Left cardiac atrium (tissue), 4 donors: Measurements from ENCODE around the gene PLSCR5. TPM values are rescaled to one million over a fixed set of nuclear protein-coding genes. Genes with fewer than 3 reads are reported as not detected.

Source experiments
- ATAC-seq, 2 donors: fragments of 200-7000 bp; cut with Tn5 transposase; one replicate each; pipeline ENCODE4 v1.9.1; 2020; ENCODE audit warnings: mild to moderate bottlenecking in 2 of 2, moderate library complexity in 2 of 2
- DNase-seq: peaks from one replicate; pipeline ENCODE4 v3.0.0-alpha.2; 2020
- intact Hi-C, 2 donors: fragments of 100-400 bp; cut with DNase I; formaldehyde crosslinking; loops; one replicate each; pipeline versions ENCODE4 v1.14.1 to v1.15.1; 2022 to 2023
- total RNA-seq, 2 donors: library from RNA; stranded (reverse); fragmentation: NEBNext Ultra II Directional; extraction: Animal tissue kit (Norgen Biotek cat#: 25700); gene quantifications; one replicate each; pipeline ENCODE4 v1.2.1, GENCODE V29; 2021
- donor health status: DM: no; HTN: yes; CAD: no.
- donor health status: DM: no; HTN: yes; CAD: no; lungs with severe emphysema.
- donor health status: DM: yes; HTN: yes; CAD: no.
- donor health status: Dilated cardiomyopathy.

The PLSCR5 gene
- total RNA-seq, 2 donors from 2014 or later, result not detected

DNA sequence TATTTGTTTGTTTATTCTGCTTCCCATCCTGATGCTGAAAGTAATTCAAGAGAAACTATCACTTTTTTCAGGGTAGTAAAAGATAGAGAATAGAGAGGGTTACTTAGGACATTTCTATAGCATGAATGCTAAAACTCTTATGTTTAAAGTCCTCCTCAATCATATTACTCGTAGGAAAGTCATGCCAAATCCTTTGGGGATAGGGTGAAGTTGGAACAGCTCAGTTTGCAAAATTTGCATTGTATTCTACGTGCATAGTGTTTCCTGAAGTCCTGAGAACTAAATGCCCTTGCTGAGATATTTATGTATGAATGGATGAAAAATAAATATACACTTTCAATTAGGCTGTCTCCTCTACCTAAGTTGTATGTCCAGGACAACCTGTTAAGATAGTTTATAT is 14.6 kb downstream of the PLSCR5 start:
- no peak for ATAC-seq
- DNase-seq, result no peak
- intact Hi-C loops, result no loop called here

- no peak for DNase-seq
- no peak for ATAC-seq
- intact Hi-C loops, result loop anchor here in 1 of 2 donors (10.0 kb wide), 1 partner anchor 255 kb away; no protein-coding TSS in a partner anchor
Measured at GRCh38 chr3:146589899-146590508, 15.1 kb downstream of the PLSCR5 start.

- intact Hi-C loops, result loop anchor here in 1 of 2 donors (10.0 kb wide), 1 partner anchor 250 kb away; no protein-coding TSS in a partner anchor
- DNase-seq (no peak), ATAC-seq (no peak)
Measured at GRCh38 chr3:146585156-146585555, 20.0 kb downstream of the PLSCR5 start.

GRCh38 chr3:146581951-146582467 is 23.1 kb downstream of the PLSCR5 start:
- DNase-seq (no peak), ATAC-seq (no peak)
- intact Hi-C loops, result loop anchor here in 1 of 2 donors (10.0 kb wide), 1 partner anchor 247 kb away; no protein-coding TSS in a partner anchor

DNA sequence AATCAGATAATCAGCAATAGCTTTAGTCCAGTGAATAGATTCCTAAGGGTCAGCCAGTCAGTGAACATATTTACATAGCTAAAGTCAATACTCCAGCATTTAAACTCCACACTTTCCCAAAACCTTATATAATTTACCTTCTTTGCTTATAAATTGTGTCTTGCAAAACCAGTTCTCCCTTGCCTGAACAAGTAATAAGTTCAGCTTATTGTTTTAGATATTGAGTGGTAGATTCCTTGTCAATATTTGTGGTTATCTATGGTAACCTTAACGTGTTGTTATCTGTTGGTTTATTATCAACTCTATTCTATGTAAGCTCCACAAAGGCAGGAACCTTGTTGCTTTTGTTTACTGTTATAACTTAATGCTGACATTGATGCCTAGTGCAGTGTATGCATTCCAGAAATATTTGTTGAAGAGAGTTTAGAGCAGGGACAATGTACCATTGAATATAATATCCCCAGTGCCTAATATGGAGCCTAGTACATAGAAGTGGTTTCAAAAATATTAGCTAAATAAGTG is 24.0 kb downstream of the PLSCR5 start:
- DNase-seq (no peak), ATAC-seq (no peak)
- intact Hi-C loops, result loop anchor here in 1 of 2 donors (10.0 kb wide), 1 partner anchor 246 kb away; no protein-coding TSS in a partner anchor

GRCh38 chr3:146577662-146578061 is 27.5 kb downstream of the PLSCR5 start:
- intact Hi-C loops, result loop anchor here (2.0 to 10.0 kb wide), 4 partner anchors 245 to 513 kb away; no protein-coding TSS in a partner anchor
- peak in 1 of 2 donors; percentile 55 for ATAC-seq
- no peak for DNase-seq

DNA sequence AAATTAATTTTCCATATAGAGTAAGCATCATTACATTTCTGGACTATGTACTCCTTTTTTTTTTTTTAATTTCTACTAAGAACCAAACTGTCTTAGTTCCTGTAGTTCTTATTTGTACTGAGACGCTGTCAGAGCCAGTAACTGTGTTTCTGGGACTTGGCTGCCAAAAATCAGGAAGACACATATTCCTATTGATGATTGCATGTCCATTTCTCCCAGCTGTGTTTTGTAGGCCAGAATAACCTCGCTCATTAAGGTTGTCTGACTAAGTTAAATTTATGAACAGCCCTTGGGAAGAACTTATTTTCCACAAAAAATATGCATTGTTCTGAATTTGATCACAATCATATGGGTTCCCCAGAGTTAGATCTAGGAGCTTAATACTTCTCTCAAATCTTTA is 29.5 kb downstream of the PLSCR5 start:
- DNase-seq (no peak), ATAC-seq (no peak)
- intact Hi-C loops, result loop anchor here (2.0 to 10.0 kb wide), 4 partner anchors 243 to 511 kb away; no protein-coding TSS in a partner anchor

DNA sequence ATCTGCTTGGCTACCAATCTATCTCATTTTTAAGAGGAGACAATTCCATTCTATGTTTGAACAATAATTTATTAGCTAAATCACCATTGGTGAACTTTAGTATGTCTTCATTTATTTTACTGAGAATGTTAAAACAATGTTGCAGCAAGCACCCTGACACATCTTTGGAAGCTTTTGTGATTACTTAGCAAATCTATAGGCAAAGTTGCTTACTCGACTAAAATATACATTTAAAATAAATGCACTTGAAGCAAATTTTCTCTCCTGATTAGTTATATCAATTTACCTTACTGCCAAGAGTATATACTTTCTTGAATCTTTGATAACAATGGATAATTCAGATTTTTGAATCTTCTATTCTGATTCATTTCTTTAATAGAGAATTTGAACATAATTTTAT is 31.0 kb downstream of the PLSCR5 start:
- intact Hi-C loops, result loop anchor here (10.0 kb wide), 2 partner anchors 359 to 509 kb away; no protein-coding TSS in a partner anchor
- ATAC-seq (no peak), DNase-seq (no peak)

DNA sequence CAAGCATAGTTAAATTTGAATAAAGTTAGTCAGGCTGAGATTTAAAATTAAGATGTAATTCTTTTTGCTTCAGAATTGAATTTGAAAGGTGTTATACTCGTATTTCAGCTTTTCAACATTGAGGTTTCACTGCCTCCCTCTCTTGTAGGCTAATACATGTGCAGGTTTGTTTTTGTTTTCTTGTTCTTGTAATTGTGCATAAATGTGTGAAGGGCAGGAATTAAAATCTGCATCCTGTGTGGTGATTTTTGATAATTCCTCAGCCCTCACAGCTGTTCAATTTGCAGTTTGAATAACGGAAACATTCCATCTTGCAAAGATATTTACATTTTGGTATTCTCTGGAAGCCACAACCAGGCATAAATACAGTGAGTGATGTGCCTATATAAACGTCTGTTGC is 35.8 kb downstream of the PLSCR5 start:
- DNase-seq, result no peak
- no peak for ATAC-seq
- intact Hi-C loops, result no loop called here

DNA sequence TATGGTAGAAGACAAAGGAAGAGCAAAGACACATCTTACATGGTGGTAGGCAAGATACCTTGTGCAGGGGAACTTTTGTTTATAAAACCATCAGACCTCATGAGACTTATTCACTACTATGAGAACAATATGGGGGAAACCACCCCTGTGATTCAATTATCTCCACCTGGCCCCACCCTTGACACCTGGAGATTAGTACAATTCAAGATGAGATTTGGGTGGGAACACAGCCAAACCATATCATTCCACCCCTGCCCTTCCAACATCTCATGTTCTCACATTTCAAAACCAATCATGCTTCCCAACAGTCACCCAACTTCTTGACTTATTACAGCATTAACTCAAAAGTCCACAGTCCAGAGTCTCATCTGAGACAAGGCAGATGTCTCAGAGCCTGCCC is 39.0 kb downstream of the PLSCR5 start:
- intact Hi-C loops, result no loop called here
- ATAC-seq, result no peak
- DNase-seq, result no peak

DNA sequence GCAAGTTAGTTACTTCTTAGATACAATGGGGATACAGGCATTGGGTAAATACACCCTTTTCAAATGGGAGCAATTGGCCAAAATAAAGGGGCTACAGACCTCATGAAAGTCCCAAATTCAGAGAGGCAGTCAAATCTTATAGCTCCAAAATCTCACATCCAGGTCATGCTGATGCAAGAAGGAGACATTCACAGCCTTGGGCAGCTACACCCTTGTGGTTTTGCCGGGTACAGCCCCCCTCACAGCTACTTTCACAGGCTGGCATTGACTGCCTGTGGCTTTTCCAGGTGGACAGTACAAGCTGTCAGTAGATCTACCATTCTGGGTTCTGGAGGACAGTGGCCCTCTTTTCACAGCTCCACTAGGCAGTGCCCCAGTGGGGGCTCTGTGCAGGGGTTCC is 43.3 kb downstream of the PLSCR5 start:
- DNase-seq (no peak), ATAC-seq (no peak)
- intact Hi-C loops, result no loop called here

DNA sequence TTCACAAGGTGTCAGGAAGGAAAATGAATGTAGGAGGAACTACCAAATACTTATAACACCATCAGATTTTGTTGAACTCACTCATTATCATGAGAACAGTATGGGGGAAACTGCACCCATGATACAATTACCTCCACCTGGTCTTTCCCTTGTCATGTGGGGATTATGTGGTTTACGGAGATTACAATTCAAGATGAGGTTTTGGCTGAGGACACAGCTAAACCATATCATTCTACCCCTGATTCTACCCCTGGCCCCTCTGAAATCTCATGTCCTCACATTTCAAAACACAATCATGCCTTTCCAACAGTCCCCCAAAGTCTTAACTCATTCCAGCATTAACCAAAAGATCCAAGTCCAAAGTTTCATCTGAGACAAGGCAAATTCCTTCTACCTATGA is 43.7 kb downstream of the PLSCR5 start:
- intact Hi-C loops, result no loop called here
- ATAC-seq (no peak), DNase-seq (no peak)

GRCh38 chr3:146560678-146561077 is 44.5 kb downstream of the PLSCR5 start:
- intact Hi-C loops, result no loop called here
- DNase-seq, result no peak
- ATAC-seq, result no peak

DNA sequence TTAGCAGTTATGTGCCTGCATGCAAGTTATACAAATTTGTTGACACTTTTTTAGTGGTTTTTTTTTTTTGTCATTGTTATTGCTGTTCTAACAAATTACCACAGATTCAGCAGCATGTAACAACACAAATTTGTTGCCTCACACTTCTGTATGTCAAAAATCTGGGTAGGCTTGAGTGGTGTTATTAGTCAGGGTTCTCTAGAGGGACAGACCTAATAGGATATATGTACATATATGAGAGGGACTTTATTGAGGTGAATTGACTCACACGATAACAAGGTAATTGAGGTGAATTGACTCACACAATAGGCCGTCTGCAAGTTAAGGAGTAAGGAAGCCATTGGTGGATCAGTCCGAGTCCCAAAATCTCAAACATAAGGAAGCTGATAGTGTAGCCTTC is 45.8 kb downstream of the PLSCR5 start:
- intact Hi-C loops, result no loop called here
- no peak for DNase-seq
- ATAC-seq, result no peak

DNA sequence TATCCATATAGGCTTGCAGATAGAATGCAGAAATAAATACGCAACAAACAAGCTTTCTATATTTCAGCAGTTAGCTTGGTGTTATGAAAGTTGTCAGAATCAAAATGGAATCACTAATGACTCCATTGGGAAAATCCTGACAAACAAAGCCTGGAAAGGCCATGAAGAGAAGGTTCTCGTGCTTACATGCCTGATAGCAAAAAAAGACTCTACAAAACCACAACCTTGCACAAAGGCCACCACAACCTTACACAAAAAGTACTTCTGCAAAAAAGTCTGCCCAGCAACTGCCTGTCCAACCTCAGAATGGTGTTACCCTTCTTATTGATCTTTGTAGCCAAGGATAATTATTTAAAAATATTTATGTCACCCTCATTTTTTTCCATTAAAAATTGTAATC is 46.4 kb downstream of the PLSCR5 start:
- no peak for ATAC-seq
- intact Hi-C loops, result no loop called here
- DNase-seq, result no peak

GRCh38 chr3:146557745-146558144 is 47.4 kb downstream of the PLSCR5 start:
- DNase-seq (no peak), ATAC-seq (peak in 1 of 2 donors; percentile 46)
- intact Hi-C loops, result no loop called here

- intact Hi-C loops, result loop anchor here in 1 of 2 donors (1.0 kb wide), 1 partner anchor 8 kb away; no protein-coding TSS in a partner anchor
- no peak for ATAC-seq
- no peak for DNase-seq
Measured at GRCh38 chr3:146555311-146555710, 49.8 kb downstream of the PLSCR5 start.

DNA sequence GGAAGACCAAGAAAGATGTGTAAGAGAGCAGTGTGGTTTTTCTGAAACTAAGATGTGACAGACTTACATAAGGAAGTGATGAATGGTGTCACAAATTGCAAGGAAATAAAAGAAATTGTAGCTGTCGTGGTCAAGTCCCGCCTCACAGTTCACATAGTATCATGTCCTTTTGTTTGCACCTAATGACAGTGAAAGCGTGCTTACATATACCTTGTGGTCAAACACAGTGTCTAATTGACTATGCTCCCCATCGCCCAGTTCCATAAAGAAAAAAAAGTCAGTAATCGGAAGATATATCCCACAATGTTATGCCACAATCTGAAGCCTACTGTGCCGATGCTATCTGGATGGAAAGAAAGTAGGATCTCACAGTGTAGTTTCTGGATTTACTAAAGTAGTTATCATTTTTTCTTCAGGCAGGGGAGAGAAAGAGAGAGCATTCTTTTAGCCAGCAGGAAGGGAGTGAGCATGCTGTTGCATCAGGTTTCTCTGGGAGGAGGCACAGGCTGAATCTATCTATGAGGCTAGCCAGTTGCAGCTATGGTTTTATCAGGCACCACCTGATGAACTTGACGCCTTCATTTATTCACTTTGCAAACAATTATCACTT is 50.9 kb downstream of the PLSCR5 start:
- ATAC-seq (no peak), DNase-seq (no peak)
- intact Hi-C loops, result no loop called here

DNA sequence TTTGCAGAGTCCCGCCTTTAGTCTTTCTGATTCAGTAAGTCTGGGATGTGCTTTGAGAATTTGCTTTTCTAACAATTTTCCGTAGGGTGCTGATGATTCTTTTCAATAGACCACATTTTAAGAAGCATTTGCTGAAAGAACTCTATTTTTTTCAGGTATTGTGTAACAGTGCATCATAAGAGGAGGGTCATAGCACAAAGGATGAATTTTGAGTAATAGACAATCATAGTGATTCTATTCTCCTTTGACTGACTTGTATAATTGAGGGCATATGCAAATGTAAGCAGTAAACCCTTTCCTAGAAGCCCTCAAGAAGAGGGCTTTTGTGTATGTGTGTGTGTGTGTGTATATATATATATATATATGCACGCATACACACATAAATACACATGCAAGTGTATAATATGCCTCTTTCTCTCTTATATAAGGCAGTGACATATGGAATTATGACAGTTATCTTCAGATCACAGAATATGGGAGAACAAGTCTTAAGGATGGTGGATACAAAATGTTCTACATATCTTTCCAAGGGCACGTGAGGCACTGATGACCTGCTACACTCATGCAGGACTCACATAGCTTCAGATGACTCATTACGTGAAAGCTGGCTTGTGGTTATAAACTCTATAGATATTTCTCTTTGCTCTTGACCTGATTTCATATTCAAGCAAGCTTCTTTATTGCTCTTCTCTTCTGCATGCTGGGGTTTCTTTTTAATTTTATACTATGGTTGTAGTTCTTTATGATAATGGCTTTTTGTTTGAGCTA is 54.2 kb downstream of the PLSCR5 start:
- no peak for ATAC-seq
- no peak for DNase-seq
- intact Hi-C loops, result no loop called here
